HepG2 (cell line): Measurements from ENCODE around the gene COASY.

Experiments
- HCFC1 ChIP-seq: fragments of 150-350 bp; IDR thresholded peaks from 2 replicates; pipeline ENCODE4 v1.6.1; 2014; ENCODE audit warnings: low read depth, low read length
- HMGXB3 ChIP-seq: sonication (generic); formaldehyde crosslinking; IDR thresholded peaks from 2 replicates; pipeline ENCODE4 v1.4.0; 2020; ENCODE audit warnings: missing genetic modification reagents, borderline replicate concordance
- PAWR ChIP-seq: sonication (generic); formaldehyde crosslinking; IDR thresholded peaks from 2 replicates; pipeline ENCODE4 v1.4.0; 2020; ENCODE audit warnings: missing genetic modification reagents, mild to moderate bottlenecking, borderline replicate concordance
- TBP ChIP-seq: sonication (generic); formaldehyde crosslinking; IDR thresholded peaks from 2 replicates; pipeline ENCODE4 v1.5.0; 2020; ENCODE audit warnings: missing genetic modification reagents

- TF ChIP-seq PAWR: no peak
- TF ChIP-seq TBP: no peak
- no peak for TF ChIP-seq HMGXB3 (CRISPR knock-in tag)
- TF ChIP-seq HCFC1: no peak
Observed at GRCh38 chr17:42512246-42512645, 49.7 kb upstream of the COASY start.
